Measurements from ENCODE around the gene SSUH2.

GRCh38 chr3:8627949-8628348, 16.6 kb downstream of the SSUH2 start:
- no peak for TF ChIP-seq POLR2AphosphoS5 (IDR thresholded peaks at IDR 0.05; ENCODE audit: borderline replicate concordance, low read depth, low read length)
- TF ChIP-seq EZH2 (IDR thresholded peaks at IDR 0.05), result no peak
